ENCODE results near the gene ATR. TPM values are rescaled to one million over a fixed set of nuclear protein-coding genes. Genes with fewer than 3 reads are reported as not detected.

ATR gene
- total RNA-seq, 1 donor from 2014 or later: 15.2 TPM

GRCh38 chr3:142622405-142622804 is 43.9 kb upstream of the ATR start:
- peaks cover 8% of the 10 kb centered on the region for H3K4me1 Mint-ChIP-seq (ENCODE audit: low read depth)

GRCh38 chr3:142618917-142619461 is 40.5 kb upstream of the ATR start:
- DNase-seq (ENCODE audit: low spot score): no peak

More at GRCh38 chr3:142622405-142622804, 43.9 kb upstream of the ATR start:
- Mint-ChIP-seq H3K27me3 (ENCODE audit: low read depth) (no peaks in the 10 kb centered on the region), H3K9me3 (ENCODE audit: low read depth) (no peaks in the 10 kb centered on the region), H3K27ac (ENCODE audit: unreplicated experiment) (no peak overlapping the region), H3K4me3 (ENCODE audit: unreplicated experiment) (no peak overlapping the region), H3K36me3 (ENCODE audit: low read depth) (no peaks in the 10 kb centered on the region)
- TF ChIP-seq CTCF (IDR thresholded peaks at IDR 0.05): no peak
- no peak for DNase-seq (ENCODE audit: low spot score)

GRCh38 chr3:142615171-142615570 is 36.6 kb upstream of the ATR start:
- Mint-ChIP-seq H3K9me3 (ENCODE audit: low read depth) (no peaks in the 10 kb centered on the region), H3K36me3 (ENCODE audit: low read depth) (no peaks in the 10 kb centered on the region), H3K27me3 (ENCODE audit: low read depth) (no peaks in the 10 kb centered on the region), H3K4me1 (ENCODE audit: low read depth) (peaks cover 8% of the 10 kb centered on the region), H3K27ac (ENCODE audit: unreplicated experiment) (no peak overlapping the region), H3K4me3 (ENCODE audit: unreplicated experiment) (no peak overlapping the region)
- no peak for DNase-seq (ENCODE audit: low spot score)
- no peak for TF ChIP-seq CTCF (IDR thresholded peaks at IDR 0.05)

More at GRCh38 chr3:142618917-142619461, 40.5 kb upstream of the ATR start:
- no peak overlapping the region for H3K4me3 Mint-ChIP-seq (ENCODE audit: unreplicated experiment)
- H3K27ac Mint-ChIP-seq (ENCODE audit: unreplicated experiment): no peak overlapping the region
- no peak for TF ChIP-seq CTCF (IDR thresholded peaks at IDR 0.05)
- H3K27me3 Mint-ChIP-seq (ENCODE audit: low read depth): no peaks in the 10 kb centered on the region
- no peaks in the 10 kb centered on the region for H3K9me3 Mint-ChIP-seq (ENCODE audit: low read depth)
- H3K4me1 Mint-ChIP-seq (ENCODE audit: low read depth): peaks cover 8% of the 10 kb centered on the region
- H3K36me3 Mint-ChIP-seq (ENCODE audit: low read depth): no peaks in the 10 kb centered on the region

- no peak for TF ChIP-seq CTCF (IDR thresholded peaks at IDR 0.05)
- H3K27ac Mint-ChIP-seq (ENCODE audit: unreplicated experiment): no peak overlapping the region
- no peak overlapping the region for H3K4me3 Mint-ChIP-seq (ENCODE audit: unreplicated experiment)
- H3K27me3 Mint-ChIP-seq (ENCODE audit: low read depth): no peaks in the 10 kb centered on the region
- H3K4me1 Mint-ChIP-seq (ENCODE audit: low read depth): peaks cover 5% of the 10 kb centered on the region
- H3K36me3 Mint-ChIP-seq (ENCODE audit: low read depth): no peaks in the 10 kb centered on the region
- DNase-seq (ENCODE audit: low spot score): no peak
- no peaks in the 10 kb centered on the region for H3K9me3 Mint-ChIP-seq (ENCODE audit: low read depth)
These were observed 35.6 kb upstream of the ATR start for GRCh38 chr3:142614059-142614626.

- H3K9me3 Mint-ChIP-seq (ENCODE audit: low read depth): no peaks in the 10 kb centered on the region
- H3K27ac Mint-ChIP-seq (ENCODE audit: unreplicated experiment): no peak overlapping the region
- no peak for TF ChIP-seq CTCF (IDR thresholded peaks at IDR 0.05)
- H3K4me3 Mint-ChIP-seq (ENCODE audit: unreplicated experiment): no peak overlapping the region
- H3K4me1 Mint-ChIP-seq (ENCODE audit: low read depth): no peaks in the 10 kb centered on the region
- DNase-seq (ENCODE audit: low spot score): no peak
- H3K36me3 Mint-ChIP-seq (ENCODE audit: low read depth): no peaks in the 10 kb centered on the region
- H3K27me3 Mint-ChIP-seq (ENCODE audit: low read depth): no peaks in the 10 kb centered on the region
These were observed 35.0 kb upstream of the ATR start for GRCh38 chr3:142613491-142613890.
